Osteoblast (primary cell): ENCODE results near the gene KL. TPM values are rescaled to one million over a fixed set of nuclear protein-coding genes. Genes with fewer than 3 reads are reported as not detected.

Experiments used
- DNase-seq: peaks from one replicate; pipeline ENCODE4 v3.0.0; 2011; ENCODE audit warnings: low spot score, mixed read lengths; ENCODE audit not compliant: insufficient read length; ENCODE audit errors: missing footprints
- H2AFZ ChIP-seq: 2 replicates; pipeline ENCODE4 v1.6.0; 2011; ENCODE audit warnings: mild to moderate bottlenecking, low read length
- H3K27ac ChIP-seq: 2 replicates; pipeline ENCODE4 v1.5.1; 2011; ENCODE audit warnings: mild to moderate bottlenecking, low read depth, low read length, moderate library complexity
- H3K27me3 ChIP-seq: 2 replicates; pipeline ENCODE4 v1.6.0; 2012; ENCODE audit warnings: mild to moderate bottlenecking, control low read depth, inconsistent platforms, low read length, moderate library complexity; ENCODE audit not compliant: insufficient read depth
- H3K36me3 ChIP-seq: 2 replicates; pipeline ENCODE4 v1.5.1; 2011; ENCODE audit warnings: mild to moderate bottlenecking, low read length, control low read depth, moderate library complexity; ENCODE audit not compliant: insufficient read depth
- H3K4me1 ChIP-seq: 2 replicates; pipeline ENCODE4 v1.5.1; 2011; ENCODE audit warnings: mild to moderate bottlenecking, low read length, control low read depth, moderate library complexity; ENCODE audit not compliant: insufficient read depth
- H3K4me2 ChIP-seq: 2 replicates; pipeline ENCODE4 v1.6.0; 2011; ENCODE audit warnings: mild to moderate bottlenecking, low read length; ENCODE audit not compliant: insufficient read depth
- H3K4me3 ChIP-seq: fragments of 200-600 bp; sonication (generic); 3 replicates; pipeline ENCODE4 v1.5.1; 2012; ENCODE audit warnings: mild to moderate bottlenecking, low read length, inconsistent platforms; ENCODE audit not compliant: insufficient read depth
- H3K79me2 ChIP-seq: 2 replicates; pipeline ENCODE4 v1.6.0; 2012; ENCODE audit warnings: mild to moderate bottlenecking, low read length, control low read depth, inconsistent platforms; ENCODE audit not compliant: insufficient read depth
- H3K9me3 ChIP-seq: 2 replicates; pipeline ENCODE4 v1.5.1; 2011; ENCODE audit warnings: low read depth, low read length, control low read depth
- H4K20me1 ChIP-seq: 2 replicates; pipeline ENCODE4 v1.6.0; 2012; ENCODE audit warnings: mild to moderate bottlenecking, low read length, control low read depth; ENCODE audit not compliant: insufficient read depth
- CTCF ChIP-seq: IDR thresholded peaks from 2 replicates; pipeline ENCODE4 v1.5.1; 2011; ENCODE audit warnings: mild to moderate bottlenecking, low read depth, low read length, moderate library complexity; ENCODE audit errors: extremely low read depth
- total RNA-seq: library from RNA; depleted of rRNA; stranded (reverse); fragments of >200 nt; gene quantifications from 2 replicates; pipeline ENCODE4 v1.2.3, GENCODE V29; 2012

Gene KL
- total RNA-seq, 1 donor: not detected

- no peaks in the 10 kb centered on the region for H3K9me3 ChIP-seq
- H2AFZ ChIP-seq: no peak overlapping the region
- no peaks in the 10 kb centered on the region for H4K20me1 ChIP-seq
- no peaks in the 10 kb centered on the region for H3K4me1 ChIP-seq
- H3K36me3 ChIP-seq: no peaks in the 10 kb centered on the region
- no peak overlapping the region for H3K4me3 ChIP-seq
- H3K79me2 ChIP-seq: no peaks in the 10 kb centered on the region
- no peak for DNase-seq
- no peak for TF ChIP-seq CTCF
- H3K27me3 ChIP-seq: peaks cover 25% of the 10 kb centered on the region
- no peak overlapping the region for H3K27ac ChIP-seq
- no peak overlapping the region for H3K4me2 ChIP-seq
Measured at GRCh38 chr13:33045851-33046592, 29.8 kb downstream of the KL start.

- H3K9me3 ChIP-seq: no peaks in the 10 kb centered on the region
- no peak overlapping the region for H2AFZ ChIP-seq
- H3K4me3 ChIP-seq: no peak overlapping the region
- TF ChIP-seq CTCF: no peak
- DNase-seq: no peak
- no peak overlapping the region for H3K4me2 ChIP-seq
- peaks cover 8% of the 10 kb centered on the region for H3K27me3 ChIP-seq
- H3K4me1 ChIP-seq: peaks cover 20% of the 10 kb centered on the region
- H3K79me2 ChIP-seq: no peaks in the 10 kb centered on the region
- H3K36me3 ChIP-seq: no peaks in the 10 kb centered on the region
- no peak overlapping the region for H3K27ac ChIP-seq
- no peaks in the 10 kb centered on the region for H4K20me1 ChIP-seq
Measured at GRCh38 chr13:33050161-33050560, 33.9 kb downstream of the KL start.

- peaks cover 20% of the 10 kb centered on the region for H3K4me1 ChIP-seq
- no peaks in the 10 kb centered on the region for H3K9me3 ChIP-seq
- no peak for TF ChIP-seq CTCF
- no peak overlapping the region for H3K4me3 ChIP-seq
- H3K79me2 ChIP-seq: no peaks in the 10 kb centered on the region
- no peak overlapping the region for H3K4me2 ChIP-seq
- peaks cover 6% of the 10 kb centered on the region for H3K27me3 ChIP-seq
- no peak for DNase-seq
- no peaks in the 10 kb centered on the region for H3K36me3 ChIP-seq
- no peaks in the 10 kb centered on the region for H4K20me1 ChIP-seq
- H2AFZ ChIP-seq: no peak overlapping the region
- no peak overlapping the region for H3K27ac ChIP-seq
Measured at GRCh38 chr13:33051632-33052031, 35.4 kb downstream of the KL start.

GRCh38 chr13:33052506-33053280 is 36.5 kb downstream of the KL start:
- Histone ChIP-seq H3K4me1 (peaks cover 22% of the 10 kb centered on the region), H2AFZ (peak overlapping the region; percentile 36), H3K4me3 (peak overlapping the region; percentile 15), H3K27ac (peak overlapping the region; percentile 30), H4K20me1 (no peaks in the 10 kb centered on the region), H3K9me3 (no peaks in the 10 kb centered on the region), H3K79me2 (no peaks in the 10 kb centered on the region), H3K27me3 (peaks cover 6% of the 10 kb centered on the region), H3K4me2 (peak overlapping the region; percentile 60), H3K36me3 (no peaks in the 10 kb centered on the region)
- TF ChIP-seq CTCF: no peak
- peak; percentile 65 for DNase-seq
